NCI-H2107 (cell line): ENCODE data around the gene COBL.
"Not testable (repeated sequence)": the region's sequence is repeated elsewhere in the genome, so short reads cannot be mapped to it uniquely, and the experiment has no call there.

Experiments used
- DNase-seq: peaks from one replicate; lab custom pipeline; 2025; lab: John Stamatoyannopoulos, UW

Gene COBL

DNA sequence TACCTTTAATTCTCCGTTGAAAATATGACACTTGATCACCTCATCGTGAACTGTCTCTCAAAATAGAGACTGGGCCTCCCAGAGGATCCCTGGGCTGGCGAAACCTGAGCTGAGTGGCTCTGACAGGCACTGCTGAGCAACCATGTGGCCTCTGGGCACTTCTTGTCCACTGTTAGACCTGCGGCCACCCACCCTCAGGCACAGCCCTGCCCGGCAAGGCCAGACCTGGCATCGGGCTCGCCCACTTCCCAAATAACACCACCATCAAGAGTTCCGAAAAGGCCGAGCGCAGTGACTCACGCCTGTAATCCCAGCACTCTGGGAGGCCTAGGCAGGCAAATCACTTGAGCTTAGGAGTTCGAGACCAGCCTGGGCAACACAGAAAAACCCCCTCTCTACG, 82.5 kb downstream of the COBL start:
- DNase-seq = no peak

DNA sequence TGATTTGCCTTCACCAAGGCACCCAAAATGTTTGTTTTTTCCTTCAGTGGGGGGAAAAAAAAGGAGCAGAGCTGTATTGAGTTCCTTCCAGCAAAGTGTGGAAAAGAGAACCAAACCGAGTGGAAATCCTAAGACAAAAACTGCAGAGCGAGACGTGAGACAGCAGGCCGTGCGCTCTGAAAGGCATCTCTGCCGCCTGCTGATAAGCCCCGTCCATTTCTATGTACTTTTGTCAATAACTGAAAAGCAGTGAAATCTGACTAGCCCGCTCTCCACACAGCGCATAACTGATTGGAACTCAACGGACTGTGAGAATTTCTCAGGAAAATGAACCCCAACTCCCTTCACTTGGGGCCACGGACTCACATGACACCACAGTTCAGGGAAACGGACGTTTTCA, 83.2 kb downstream of the COBL start:
- no peak for DNase-seq

DNA sequence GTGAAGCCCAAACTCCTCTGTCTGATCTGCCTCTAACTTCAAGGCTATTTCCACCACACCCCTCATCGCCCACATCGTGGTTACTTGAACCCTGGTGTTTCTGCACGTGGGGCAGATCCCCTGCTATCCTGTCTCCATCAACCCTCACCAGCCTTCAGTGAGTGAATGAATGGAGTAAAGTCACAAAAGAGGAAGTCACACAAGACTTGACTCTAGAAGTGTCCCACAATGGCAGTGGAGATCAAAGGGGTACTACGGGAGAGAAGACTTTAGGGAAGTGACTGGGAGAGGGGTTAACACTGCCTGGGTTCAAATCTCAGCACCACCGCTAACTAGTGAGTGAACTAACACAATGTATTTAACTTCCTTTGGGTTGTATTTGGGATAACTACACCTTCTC, 85.9 kb downstream of the COBL start:
- DNase-seq = no peak

DNA sequence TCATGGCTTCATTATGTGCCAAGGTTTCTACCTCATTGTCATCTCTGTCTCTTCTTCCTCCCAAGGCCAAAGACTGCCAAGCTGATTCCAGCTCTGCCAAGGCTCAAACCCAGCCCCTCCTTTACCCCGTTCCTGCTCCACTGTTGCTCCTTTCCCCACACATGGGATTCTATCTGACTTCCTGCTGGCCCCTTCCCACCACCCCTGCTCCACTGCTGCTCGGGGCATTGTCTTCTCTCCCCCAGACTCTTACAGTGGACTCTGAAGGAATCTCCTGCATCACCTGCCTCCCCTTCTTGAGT, 86.3 kb downstream of the COBL start:
- no peak for DNase-seq

DNA sequence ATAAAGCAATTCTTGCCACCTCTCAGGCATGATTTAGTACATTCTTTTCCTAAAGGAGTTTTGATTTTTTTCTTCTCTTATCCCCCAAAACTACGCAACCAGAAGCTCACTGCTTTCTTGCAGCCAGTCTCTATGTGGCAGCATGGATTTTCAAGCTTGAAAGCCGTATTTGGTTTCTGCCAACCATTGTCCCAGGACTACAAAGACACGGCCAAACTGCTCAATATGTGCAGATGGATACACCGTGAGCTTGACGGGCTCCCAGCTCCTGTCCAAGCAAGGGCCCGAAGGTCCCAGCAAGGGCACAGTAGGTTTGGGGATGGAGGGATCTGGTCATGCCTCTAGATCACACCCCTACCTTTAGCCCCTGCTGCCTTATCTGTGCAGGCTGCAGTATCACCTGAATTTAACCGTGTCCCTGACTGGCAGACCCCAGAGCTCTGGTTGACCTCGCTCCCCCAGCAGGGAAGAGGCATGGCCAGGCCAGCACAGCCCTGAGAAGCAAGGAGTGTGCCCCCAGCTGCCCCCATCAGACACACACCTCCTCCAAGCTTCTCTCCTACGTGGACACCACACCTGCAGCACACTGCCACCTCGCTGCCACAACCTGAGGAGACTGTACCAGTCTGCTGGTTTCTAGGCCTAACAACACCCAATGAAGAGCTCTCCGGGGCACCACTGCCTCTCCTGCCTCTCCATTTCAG, 86.8 kb downstream of the COBL start:
- DNase-seq = no peak

DNA sequence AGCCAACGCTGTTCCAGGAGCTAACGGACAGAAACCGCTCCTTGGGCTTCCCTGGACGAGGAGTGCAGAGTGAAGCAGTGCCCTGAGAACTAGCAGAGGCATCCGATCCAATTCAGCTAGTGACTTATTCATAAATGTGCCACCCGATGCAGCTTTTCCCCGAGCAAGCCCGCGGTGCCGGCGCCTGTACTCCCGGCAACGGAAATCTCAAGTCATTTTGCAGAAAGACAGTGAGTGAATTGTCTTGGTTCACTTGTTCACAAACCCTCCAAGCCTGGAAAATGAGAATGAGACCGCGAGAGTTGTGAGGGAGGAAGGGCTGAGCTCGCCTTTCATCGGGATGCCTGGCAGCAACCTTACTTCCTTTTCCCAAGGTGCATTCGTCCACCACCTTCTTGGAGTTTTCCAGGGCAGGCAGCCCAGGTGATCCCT, 87.5 kb downstream of the COBL start:
- DNase-seq = peak; percentile 22

DNA sequence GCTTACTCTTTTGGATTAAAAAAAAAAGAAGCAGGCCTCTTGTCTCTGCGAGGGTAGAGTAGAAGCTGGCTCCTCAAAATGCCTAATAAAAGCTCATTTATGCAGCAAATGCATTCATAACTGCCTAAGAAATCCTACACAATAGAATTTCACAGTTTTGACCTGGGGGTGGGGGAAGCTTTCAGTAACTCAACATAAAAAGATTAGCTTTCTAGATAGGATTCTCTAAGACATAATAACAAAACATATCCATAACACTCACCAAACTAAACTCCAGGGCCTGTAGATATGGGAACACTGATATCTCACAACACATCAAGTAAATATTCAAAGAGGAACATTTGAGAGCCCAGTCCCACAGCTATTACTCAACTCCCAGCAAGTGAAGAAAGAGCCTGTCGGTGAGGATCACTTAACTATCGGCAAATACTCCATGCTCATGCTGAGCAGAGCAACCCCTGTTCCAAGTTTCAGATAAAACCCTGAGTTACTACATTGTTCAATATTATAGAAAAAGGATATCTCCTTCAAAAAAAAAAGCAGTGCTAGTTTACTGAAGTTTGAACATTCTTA, 88.1 kb downstream of the COBL start:
- DNase-seq = no peak

DNA sequence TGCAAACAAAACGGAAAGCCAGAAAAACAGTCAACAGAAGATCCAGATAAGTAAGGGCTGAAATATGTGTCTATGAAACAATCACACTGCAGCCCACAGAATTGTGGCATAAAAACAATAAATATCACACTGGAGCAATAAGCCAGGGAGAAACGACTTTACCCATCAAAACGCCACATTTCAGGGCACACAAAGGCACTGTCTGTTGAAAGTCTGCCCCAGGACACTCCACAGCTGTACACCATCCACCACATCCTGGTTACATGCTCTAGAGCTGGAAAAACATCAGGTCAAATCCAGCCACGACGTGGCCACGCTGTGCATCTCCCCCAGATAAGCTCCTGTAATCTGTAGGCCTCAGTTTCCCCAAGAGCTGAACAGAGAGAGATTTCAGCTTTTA, 88.7 kb downstream of the COBL start:
- DNase-seq = no peak

DNA sequence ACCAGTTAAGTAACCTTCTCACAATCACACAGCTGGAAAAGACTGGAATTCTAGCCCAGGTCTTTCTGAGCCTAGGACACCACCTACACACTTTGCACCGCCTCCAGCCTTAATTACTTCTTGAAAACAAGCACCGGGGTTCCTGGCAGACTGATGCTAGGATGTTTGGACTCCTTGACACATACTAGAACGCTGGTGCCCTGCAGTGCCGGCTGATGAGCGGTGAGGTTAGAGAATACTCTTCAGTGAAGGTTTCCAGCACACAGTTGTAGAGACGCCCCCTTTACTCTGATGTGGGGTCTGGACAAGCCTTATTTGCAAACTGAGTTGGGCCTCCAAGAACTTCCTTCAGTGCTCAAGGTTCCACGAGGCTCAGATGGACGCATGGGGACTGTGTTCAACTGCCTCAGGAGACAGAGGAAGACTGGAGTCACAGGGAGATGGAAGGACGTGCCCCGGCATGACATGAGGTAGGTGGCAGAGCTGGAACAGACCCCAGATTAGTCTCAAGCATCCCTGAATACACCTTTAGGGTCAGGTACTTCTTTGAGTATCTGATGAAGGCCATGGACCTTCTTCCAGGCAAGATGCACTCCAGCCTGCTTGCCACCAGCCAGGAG, 89.6 kb downstream of the COBL start:
- no peak for DNase-seq

DNA sequence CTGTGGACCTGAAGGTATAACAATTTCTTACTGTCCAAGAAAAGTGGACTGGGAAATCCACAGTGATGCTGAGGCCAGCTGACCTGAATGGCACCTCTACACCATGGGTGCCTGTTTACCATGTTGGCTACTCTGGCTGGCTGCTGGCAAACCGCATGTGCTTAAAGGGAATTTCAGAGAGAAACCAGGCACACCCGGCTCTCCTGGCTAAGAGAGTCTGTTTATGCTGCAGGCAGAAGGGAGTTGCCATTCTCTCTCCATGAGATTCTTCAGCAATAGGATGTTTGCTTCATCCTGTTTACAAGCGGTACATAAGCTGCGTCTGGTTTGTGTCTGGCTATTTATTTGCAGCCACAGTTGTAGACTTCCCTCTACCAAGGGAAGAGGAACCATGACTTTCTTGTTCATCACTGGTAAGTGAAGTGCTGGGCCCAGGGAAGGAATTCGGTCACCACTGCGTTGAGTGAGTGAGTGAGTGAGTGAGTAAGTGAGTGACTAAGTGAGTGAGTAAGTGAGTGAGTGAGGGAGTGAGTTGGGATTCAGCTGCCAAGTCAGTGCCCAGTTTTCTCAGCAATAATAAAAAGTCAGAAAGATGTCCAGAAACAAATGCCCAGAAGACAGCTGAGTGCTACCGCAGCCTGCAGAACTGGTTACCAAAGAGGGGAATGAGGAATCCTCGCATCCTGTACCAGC, 90.4 kb downstream of the COBL start:
- DNase-seq = no peak

DNA sequence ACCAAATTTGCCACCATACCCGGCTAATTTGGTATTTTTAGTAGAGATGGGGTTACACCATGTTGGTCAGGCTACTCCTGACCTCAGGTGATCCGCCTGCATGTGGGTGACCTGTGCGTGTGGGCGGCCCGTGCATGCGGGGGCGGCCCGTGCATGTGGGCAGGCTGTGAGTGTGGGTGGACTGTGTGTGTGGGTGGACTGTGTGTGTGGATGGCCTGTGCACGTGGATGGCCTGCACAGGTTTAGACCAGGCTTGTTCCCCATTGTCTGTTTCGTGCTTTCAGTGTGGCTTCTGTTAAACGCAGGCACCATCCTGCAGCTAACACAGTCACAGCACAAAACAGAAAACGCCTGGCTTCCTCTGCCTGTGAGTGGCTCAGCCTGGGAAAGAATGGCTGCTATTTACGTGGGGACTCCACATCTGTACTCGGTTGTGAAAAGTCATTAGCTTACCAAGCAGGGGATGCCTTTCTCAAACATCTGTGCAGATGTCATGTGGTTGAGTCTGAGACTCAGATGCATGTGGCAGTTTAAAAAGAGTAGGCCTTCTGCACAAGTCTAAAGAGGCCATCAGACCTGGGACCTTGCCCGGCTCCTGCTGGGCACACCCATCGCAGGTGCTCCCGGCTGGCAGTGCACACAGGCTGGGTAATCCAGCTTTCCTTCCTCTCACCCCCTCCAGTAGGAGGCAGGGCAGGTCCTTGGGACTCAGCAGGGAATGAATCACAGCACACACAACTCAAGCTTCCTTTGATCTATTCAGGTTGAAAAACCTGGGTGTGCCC, 91.6 kb downstream of the COBL start:
- peak; percentile 47 for DNase-seq

DNA sequence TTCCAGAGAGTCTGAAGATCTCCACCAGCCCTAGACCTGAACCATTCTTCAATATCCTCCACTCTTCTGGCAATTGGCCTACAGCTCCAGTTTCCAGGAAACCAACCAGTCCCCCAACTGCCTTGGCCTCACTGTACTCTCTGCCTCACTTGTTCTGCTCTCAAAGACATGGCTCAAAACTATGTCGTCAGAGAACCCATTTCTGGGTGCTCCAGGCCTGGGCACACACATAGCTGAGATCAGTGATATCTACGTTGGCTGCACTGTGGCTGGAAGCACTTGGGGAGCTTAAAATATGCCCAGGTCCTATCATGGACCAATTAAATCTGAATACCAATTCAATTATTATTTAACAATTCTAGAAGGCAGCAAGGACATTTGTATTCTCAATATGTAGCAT, 93.1 kb downstream of the COBL start:
- DNase-seq = no peak

DNA sequence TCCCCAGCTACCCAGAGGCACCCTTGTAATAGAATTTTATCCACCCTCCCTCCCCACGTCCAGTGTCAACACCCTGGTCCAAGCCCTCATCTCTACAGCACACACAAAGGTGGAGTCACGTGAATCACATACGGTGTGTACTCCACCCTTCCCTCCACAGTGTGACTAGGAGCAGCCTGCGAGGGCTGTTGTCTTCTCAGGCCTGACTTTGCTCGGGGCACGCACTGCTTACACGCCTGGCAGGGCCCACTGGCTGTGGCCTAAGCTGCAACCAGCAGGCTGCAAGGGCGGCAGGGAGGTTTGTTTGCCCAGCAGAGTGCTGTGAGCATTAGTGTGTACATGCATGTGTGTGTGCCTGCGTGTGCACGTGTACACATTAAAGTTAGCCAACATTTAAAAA, 93.7 kb downstream of the COBL start:
- DNase-seq = no peak

DNA sequence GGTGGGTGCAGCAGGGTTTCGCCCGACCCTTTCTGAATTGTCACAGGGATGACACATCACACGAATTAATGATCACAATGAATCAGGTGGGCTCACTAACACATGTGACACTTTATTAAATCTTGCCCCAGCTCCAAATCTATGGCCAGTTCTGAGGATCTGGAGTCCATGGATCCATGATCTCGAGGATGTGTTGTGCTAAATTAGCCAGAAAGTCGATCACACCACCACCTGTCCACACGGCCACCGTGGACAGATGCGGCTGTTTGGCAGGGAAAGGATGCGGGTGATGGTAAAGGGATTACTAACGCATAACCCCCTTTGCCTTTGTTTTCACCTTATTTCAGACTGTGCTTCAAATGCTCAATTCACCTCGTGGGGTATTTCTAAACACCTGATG, 96.4 kb downstream of the COBL start:
- DNase-seq = no peak

DNA sequence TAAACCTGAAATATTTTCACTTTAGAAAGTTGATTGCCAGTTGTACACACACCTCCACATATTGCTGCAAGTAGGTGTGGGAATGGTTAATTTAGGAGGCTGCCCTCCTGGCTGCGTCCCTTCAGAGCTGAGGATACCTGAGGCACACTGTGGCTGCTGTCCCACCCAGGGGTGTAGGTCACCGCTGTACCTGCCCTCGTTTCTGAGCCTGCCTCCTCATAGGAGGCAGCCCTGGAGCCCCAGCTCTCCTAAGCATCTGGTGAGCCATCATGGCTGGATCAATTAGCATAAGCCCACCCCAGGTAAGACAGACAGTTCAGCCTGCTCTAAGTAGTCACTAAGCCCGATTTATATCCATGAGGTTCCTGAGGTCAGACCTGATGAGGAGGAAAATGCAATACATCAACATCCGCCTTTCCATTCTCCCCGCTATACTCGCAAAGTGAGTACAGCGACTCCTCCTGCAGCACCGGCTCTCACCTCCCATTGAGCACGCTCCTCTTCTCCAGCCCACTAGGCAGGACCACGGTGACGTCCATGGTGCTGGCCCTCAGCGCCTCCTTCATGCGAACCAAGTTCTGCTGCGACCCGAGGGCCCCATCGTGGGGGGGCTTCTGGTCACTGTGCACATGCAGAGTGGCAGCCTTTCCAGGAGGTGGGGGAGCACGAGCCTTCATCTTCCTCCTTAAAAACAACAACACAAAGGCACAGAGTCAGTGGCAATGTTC, 97.2 kb downstream of the COBL start:
- DNase-seq = no peak

DNA sequence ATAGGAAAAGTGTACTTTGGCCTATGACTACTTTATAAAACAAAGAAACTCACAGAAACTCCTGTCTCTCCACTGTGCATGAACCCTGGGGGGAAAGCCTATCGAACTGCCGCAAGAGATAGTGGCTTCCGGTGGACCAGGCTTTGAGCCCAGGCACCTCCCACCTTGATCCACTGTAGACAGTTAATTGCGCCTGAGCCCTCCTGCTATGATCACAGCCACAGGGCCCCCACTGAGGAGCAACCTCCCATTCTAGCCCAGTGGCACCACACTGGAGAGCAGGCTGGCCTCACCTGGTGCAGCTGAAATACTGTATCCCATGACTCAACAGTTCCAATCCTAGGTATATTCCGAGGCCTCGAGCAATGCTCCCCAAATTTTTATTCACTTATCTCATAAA, 98.8 kb downstream of the COBL start:
- no peak for DNase-seq

DNA sequence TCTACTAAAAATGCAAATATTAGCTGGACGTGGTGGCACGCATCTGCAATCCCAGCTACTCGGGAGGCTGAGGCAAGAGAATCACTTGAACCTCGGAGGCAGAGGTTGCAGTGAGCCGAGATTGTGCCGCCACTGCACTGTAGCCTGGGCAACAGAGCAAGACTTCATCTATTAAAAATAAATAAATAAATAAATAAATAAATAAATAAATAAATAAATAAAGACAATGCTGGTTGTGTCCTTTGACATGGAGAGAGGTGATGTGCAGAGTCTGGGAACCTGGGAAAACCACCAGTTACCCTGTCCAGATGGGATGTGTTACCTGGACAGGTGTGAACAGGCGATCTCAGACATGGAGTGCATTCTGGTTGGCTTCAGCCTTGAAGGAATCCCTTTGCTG, 102.5 kb downstream of the COBL start:
- DNase-seq = no peak

DNA sequence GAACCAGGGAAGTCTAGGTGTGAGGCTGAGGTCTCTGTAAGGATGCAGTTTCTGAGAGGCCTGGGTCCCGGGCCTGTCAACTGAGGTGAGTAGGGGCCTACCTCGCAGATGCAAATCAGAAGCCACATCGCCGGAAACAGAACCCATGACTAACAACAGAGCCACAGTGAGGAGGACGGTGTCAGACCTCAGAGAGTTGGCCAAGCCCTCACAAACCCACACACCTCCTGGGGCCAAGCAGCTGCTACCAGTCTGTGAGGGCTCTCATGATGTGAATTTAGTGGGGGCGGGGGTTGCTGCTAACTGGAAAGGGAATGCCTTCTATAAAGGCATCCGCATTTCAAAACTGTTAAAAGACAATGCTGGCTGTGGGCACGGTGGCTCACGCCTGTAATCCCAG, 103.0 kb downstream of the COBL start:
- DNase-seq = no peak

DNA sequence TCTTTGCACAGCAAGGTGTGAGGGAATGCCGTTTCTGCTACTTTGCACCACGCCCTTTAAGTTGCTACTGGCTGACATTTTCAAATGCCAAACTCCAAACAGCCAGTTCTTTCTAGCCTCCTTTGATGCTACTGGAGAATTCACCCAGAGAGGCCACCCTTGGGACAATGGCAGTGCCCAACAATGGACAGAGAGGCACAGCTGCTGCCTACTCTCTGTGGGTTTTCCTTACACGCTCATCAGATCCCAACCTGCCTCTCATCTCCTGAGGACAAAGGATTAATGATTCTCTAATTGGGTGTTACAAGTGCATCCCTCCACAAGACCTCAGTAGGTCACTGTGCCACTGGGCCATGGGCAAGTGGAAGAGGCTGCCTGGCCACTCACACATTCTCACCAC, 105.8 kb downstream of the COBL start:
- DNase-seq = no peak

DNA sequence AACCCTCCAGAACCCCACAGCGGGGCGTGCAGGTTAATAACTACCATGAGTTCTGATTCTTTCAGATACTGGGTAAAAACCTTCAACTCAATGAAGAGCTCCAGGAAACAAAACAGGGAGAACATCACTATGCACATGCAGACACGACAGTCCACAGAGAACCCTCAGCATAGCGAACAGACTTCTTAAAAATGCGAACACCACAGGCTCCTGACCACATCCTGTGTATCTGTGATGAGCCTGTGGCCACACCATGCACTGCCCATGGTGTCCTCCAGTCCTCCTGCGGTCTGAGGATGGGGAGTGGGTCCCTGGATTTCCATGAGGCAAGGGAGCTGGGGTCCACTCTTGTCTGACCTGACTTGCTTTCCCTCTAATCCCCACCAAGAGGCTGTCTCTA, 107.2 kb downstream of the COBL start:
- DNase-seq = no peak

DNA sequence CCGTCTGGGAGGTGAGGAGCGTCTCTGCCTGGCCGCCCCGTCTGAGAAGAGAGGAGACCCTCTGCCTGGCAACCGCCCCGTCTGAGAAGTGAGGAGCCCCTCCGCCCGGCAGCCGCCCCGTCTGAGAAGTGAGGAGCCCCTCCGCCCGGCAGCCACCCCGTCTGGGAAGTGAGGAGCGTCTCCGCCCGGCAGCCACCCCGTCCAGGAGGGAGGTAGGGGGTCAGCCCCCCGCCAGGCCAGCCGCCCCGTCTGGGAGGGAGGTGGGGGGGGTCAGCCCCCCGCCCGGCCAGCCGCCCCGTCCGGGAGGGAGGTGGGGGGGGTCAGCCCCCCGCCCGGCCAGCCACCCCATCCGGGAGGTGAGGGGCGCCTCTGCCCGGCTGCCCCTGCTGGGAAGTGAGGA, 108.5 kb downstream of the COBL start:
- DNase-seq = not testable (repeated sequence)

DNA sequence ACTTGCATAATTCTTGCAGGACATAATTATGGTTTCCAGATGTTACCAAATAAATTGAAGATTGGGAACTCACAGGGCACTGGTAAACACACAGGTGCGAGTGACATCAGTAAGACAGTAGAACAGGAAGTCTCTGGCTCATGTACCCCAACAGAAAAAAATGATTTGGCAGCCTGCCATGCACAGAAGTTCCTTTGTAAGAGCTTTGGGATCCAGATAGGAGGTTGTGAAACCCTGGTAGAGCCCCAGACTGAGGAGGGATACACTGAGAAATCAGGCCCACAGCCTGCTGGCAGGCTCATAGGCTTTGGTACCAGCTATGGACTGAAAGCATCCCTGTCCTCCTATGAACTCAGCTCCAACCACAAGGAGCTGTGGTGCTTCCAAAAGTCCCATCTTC, 118.0 kb downstream of the COBL start:
- DNase-seq = no peak
